Measurements from ENCODE around the gene GMFB. TPM values are rescaled to one million over a fixed set of nuclear protein-coding genes. Genes with fewer than 3 reads are reported as not detected.
"Not testable (repeated sequence)": the region's sequence is repeated elsewhere in the genome, so short reads cannot be mapped to it uniquely, and the experiment has no call there.

GMFB gene
- total RNA-seq, 4 donors from 2014 or later: 24.1 to 44.3 (median 26.6) TPM

DNA sequence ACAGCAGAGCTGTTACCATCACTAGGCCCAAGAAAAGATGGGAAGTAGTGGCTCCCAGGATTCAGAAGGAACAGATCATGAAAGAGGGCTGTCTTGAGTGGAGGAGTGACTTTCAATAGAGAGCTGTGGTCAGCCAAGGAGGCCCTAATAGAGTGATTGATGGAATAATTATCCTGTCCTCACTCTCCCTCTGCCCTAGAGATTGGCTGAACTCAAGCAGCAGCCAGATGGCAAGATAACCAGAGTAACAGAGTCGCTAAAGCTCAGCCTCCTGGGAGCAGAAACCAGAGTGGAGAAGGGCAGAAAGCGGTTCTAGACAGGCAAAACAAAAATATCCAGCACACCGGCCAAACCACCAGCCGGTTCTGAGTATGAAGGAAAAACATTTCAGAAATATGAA is 23.1 kb downstream of the GMFB start:
- Histone ChIP-seq H3K27me3 (no peaks in the 10 kb centered on the region), H3K4me3 (no peak overlapping the region), H3K4me1 (no peaks in the 10 kb centered on the region), H3K36me3 (peaks cover 2% of the 10 kb centered on the region), H3K27ac (no peak overlapping the region), H3K9me3 (peaks cover 8% of the 10 kb centered on the region)
- no peak for DNase-seq (ENCODE audit: low spot score in 2 of 2)
- TF ChIP-seq POLR2A (IDR thresholded peaks at IDR 0.05) (no peak), POLR2AphosphoS5 (IDR thresholded peaks at IDR 0.05) (no peak), EP300 (IDR thresholded peaks at IDR 0.05) (no peak)
- TF ChIP-seq, protein P1, sequence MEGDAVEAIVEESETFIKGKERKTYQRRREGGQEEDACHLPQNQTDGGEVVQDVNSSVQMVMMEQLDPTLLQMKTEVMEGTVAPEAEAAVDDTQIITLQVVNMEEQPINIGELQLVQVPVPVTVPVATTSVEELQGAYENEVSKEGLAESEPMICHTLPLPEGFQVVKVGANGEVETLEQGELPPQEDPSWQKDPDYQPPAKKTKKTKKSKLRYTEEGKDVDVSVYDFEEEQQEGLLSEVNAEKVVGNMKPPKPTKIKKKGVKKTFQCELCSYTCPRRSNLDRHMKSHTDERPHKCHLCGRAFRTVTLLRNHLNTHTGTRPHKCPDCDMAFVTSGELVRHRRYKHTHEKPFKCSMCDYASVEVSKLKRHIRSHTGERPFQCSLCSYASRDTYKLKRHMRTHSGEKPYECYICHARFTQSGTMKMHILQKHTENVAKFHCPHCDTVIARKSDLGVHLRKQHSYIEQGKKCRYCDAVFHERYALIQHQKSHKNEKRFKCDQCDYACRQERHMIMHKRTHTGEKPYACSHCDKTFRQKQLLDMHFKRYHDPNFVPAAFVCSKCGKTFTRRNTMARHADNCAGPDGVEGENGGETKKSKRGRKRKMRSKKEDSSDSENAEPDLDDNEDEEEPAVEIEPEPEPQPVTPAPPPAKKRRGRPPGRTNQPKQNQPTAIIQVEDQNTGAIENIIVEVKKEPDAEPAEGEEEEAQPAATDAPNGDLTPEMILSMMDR (IDR thresholded peaks at IDR 0.05): no peak
- WGBS: 81% methylated on average over 4 of the region's 4 CpGs

DNA sequence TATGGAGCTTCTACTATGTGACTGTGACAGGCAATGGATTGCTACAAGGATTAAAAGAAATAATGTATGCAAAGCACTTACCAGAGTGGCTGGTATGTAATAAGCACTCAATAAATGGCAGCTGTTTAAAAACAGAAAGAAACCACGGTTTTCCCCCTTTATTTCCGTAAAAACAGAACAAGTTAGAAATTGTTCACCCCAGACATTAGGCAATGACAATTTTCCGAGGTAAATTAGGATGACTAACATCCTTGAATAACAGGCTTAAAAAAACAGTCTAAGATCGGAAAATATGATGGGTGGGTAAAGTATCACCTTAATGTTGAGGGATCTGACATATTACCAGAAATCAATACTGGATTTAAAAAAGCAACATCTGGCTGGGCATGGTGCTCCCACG is 26.7 kb downstream of the GMFB start:
- TF ChIP-seq EP300 (IDR thresholded peaks at IDR 0.05): no peak
- H3K27ac ChIP-seq: no peak overlapping the region
- 53% methylated on average over 5 of the region's 5 CpGs for WGBS
- no peak for DNase-seq (ENCODE audit: low spot score in 2 of 2)
- H3K9me3 ChIP-seq: no peaks in the 10 kb centered on the region
- no peaks in the 10 kb centered on the region for H3K4me1 ChIP-seq
- no peaks in the 10 kb centered on the region for H3K27me3 ChIP-seq
- H3K4me3 ChIP-seq: no peak overlapping the region
- no peaks in the 10 kb centered on the region for H3K36me3 ChIP-seq

DNA sequence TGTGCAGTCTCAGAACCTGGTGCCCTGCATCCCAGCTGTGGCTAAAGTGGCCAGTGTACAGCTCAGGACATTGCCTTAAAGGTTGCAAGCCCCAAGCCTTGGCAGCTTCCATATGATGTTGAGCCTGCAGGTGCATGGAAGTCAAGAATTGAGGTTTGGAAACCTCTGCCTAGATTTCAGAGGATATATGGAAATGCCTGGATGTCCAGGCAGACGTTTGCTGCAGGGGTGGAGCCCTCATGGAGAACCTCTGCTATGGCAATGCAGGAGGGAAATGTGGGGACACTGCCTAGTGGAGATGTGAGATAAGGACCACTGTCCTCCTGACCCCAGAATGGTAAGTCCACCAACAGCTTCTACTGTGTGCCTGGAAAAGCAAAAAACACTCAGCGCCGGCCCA is 29.7 kb downstream of the GMFB start:
- Histone ChIP-seq H3K27me3 (no peaks in the 10 kb centered on the region), H3K4me3 (no peak overlapping the region), H3K36me3 (no peaks in the 10 kb centered on the region), H3K4me1 (no peaks in the 10 kb centered on the region), H3K27ac (no peak overlapping the region), H3K9me3 (no peaks in the 10 kb centered on the region)
- TF ChIP-seq, protein P1 (IDR thresholded peaks at IDR 0.05): no peak
- no peak for TF ChIP-seq POLR2A (IDR thresholded peaks at IDR 0.05)
- no peak for TF ChIP-seq EP300 (IDR thresholded peaks at IDR 0.05)
- TF ChIP-seq POLR2AphosphoS5 (IDR thresholded peaks at IDR 0.05): no peak
- no peak for DNase-seq (ENCODE audit: low spot score in 2 of 2)
- WGBS: 96% methylated on average over 3 of the region's 3 CpGs

DNA sequence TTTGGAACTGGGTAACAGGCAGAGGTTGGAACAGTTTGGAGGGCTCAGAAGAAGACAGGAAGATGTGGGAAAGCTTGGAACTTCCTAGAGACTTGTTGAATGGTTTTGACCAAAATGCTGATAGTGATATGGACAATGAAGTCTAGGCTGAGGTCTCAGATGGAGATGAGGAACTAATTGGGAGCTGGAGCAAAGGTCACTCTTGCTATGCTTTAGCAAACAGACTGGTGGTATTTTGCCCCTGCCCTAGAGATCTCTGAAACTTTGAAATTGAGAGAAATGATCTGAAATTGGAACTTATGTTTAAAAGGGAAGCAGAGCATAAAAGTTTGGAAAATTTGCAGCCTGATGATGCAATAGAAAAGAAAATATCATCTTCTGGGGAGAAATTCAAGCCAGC is 30.2 kb downstream of the GMFB start:
- not testable (repeated sequence) for DNase-seq (ENCODE audit: low spot score in 2 of 2); H3K4me1 ChIP-seq; H3K4me3 ChIP-seq; H3K27me3 ChIP-seq; H3K36me3 ChIP-seq; H3K27ac ChIP-seq; H3K9me3 ChIP-seq

DNA sequence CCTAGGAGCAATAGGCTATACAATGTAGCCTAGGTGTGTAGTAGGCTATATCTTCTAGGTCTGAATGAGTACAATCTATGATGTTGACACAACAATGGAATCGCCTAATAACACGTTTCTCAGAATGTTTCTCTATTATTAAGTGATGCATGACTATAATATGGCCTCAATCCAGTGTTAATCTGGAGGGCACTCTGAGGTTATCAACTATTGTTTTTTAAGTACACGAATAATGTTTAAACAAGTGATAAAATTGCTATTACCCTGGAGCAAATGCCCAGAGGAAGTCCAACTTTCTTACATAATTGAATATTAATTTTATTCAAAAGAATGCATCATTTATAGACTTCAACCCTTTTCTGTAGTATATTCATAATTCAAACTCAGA is 31.2 kb downstream of the GMFB start:
- H3K36me3 ChIP-seq: no peaks in the 10 kb centered on the region
- H3K27me3 ChIP-seq: no peaks in the 10 kb centered on the region
- no peak for DNase-seq (ENCODE audit: low spot score in 2 of 2)
- H3K4me3 ChIP-seq: no peak overlapping the region
- no peaks in the 10 kb centered on the region for H3K9me3 ChIP-seq
- 76% methylated on average over 3 of the region's 3 CpGs for whole genome bisulfite sequencing
- TF ChIP-seq, protein P1 (IDR thresholded peaks at IDR 0.05): no peak
- no peak for TF ChIP-seq EP300 (IDR thresholded peaks at IDR 0.05)
- TF ChIP-seq POLR2A (IDR thresholded peaks at IDR 0.05): no peak
- H3K4me1 ChIP-seq: no peaks in the 10 kb centered on the region
- H3K27ac ChIP-seq: no peak overlapping the region

DNA sequence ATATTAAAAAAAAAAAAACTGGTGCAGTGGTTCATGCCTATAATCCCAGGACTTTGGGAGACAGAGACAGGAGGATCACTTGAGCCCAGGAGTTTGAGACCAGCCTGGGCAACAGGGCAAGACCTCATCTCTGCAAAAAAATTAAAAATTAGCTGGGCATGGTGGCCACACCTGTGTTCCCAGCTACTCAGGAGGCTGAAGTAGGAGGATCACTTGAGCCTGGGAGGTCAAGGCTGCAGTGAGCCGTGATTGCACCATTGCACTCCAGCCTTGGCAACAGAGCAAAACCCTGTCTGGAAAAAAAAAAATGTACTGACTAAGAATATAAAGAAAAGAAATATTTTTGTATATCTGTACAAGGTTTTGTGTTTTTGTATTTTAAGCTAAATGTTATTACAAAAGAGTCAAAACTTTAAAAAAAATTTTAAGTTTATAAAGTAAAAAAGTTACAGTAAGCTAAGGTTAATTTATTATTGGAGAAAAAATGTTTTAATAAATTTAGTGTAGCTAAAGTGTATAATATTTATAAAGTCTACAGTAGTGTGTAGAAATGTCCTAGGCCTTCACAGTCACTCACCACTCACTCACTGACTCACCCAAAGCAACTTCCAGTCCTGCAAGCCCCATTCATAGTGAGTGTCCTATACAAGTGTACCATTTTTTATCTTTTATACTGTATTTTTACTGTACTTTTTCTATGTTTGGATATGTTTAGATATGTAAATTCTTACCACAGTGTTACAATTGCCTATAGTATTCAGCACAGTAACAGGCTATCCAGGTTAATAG is 31.8 kb downstream of the GMFB start:
- H3K27me3 ChIP-seq; DNase-seq (ENCODE audit: low spot score in 2 of 2): not testable (repeated sequence)
- WGBS: 100% methylated on average over 1 of the region's 1 CpG

DNA sequence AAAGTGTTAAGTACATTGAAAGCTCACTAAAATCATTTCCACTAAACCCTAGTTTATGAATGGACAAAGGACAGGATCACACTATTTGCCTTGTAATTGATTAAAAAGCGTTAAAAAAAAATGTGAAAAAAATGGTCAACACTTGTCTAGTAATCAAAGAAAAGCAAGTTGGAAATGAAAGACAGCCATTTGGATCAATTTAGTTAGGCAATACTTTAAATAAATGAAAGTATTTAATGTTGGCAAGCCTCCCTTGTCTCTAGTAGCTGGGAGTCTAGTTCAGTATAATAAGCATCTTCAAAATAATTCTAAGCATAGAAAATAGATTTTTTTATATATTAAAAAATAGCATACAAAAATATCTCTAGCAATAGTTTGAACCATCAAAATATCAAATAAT is 33.4 kb downstream of the GMFB start:
- Histone ChIP-seq H3K36me3 (no peaks in the 10 kb centered on the region), H3K27me3 (no peaks in the 10 kb centered on the region), H3K4me3 (no peak overlapping the region), H3K27ac (no peak overlapping the region), H3K4me1 (peaks cover 4% of the 10 kb centered on the region), H3K9me3 (no peaks in the 10 kb centered on the region)
- DNase-seq (ENCODE audit: low spot score in 2 of 2): no peak
- 69% methylated on average over 1 of the region's 1 CpG for WGBS
- TF ChIP-seq POLR2AphosphoS5 (IDR thresholded peaks at IDR 0.05) (no peak), POLR2A (IDR thresholded peaks at IDR 0.05) (no peak), EP300 (IDR thresholded peaks at IDR 0.05) (no peak)
- TF ChIP-seq, protein P1 (IDR thresholded peaks at IDR 0.05): no peak

More for the DNA sequence above, 31.8 kb downstream of the GMFB start:
- H3K27ac ChIP-seq, H3K4me3 ChIP-seq, H3K4me1 ChIP-seq, H3K9me3 ChIP-seq, H3K36me3 ChIP-seq: not testable (repeated sequence)

DNA sequence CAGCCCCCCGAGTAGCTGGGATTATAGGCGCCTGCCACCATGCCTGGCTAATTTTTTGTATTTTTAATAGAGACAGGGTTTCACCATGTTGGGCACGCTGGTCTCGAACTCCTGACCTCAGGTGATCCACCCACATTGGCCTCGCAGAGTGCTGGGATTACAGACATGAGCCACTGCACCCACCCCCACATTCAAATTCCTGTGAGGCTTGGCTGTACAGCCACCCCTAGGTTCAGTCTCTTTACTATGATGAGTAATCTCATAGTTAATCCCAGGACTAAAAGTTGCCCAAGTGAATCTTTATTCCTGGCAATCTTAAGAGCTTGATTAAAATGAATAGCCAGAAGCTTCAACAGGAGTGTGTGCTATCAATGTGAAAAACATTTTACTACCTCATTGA is 34.8 kb downstream of the GMFB start:
- not testable (repeated sequence) for H3K36me3 ChIP-seq; H3K27ac ChIP-seq; DNase-seq (ENCODE audit: low spot score in 2 of 2); H3K9me3 ChIP-seq; H3K4me1 ChIP-seq; H3K27me3 ChIP-seq; H3K4me3 ChIP-seq
- WGBS: 85% methylated on average over 5 of the region's 5 CpGs
